GM12891 (cell line): ENCODE results near the gene IRF9.
A peak's percentile ranks its signal among the peaks of the same experiment; 100 is the strongest.

Experiments
- PAX5 ChIP-seq: IDR thresholded peaks from 2 replicates; pipeline ENCODE4 v1.6.1; 2011; ENCODE audit warnings: low read length, moderate library complexity, mild to moderate bottlenecking; ENCODE audit not compliant: insufficient read depth, severe bottlenecking
- POLR2A ChIP-seq: IDR thresholded peaks from 2 replicates; pipeline ENCODE4 v1.6.1; 2011; ENCODE audit warnings: low read depth, low read length, control low read depth
- POLR2AphosphoS5 ChIP-seq: IDR thresholded peaks from 2 replicates; pipeline ENCODE4 v1.6.1; 2011; ENCODE audit warnings: low read depth, low read length, control low read depth
- POU2F2 ChIP-seq: IDR thresholded peaks from 2 replicates; pipeline ENCODE4 v1.6.1; 2011; ENCODE audit warnings: low read depth, mild to moderate bottlenecking, control low read depth, low read length, moderate library complexity
- SPI1 ChIP-seq: IDR thresholded peaks from 2 replicates; pipeline ENCODE4 v1.6.1; 2011; ENCODE audit warnings: low read depth, low read length, control low read depth
- TAF1 ChIP-seq: IDR thresholded peaks from 2 replicates; pipeline ENCODE4 v1.6.1; 2011; ENCODE audit warnings: low read depth, low read length, control low read depth

DNA sequence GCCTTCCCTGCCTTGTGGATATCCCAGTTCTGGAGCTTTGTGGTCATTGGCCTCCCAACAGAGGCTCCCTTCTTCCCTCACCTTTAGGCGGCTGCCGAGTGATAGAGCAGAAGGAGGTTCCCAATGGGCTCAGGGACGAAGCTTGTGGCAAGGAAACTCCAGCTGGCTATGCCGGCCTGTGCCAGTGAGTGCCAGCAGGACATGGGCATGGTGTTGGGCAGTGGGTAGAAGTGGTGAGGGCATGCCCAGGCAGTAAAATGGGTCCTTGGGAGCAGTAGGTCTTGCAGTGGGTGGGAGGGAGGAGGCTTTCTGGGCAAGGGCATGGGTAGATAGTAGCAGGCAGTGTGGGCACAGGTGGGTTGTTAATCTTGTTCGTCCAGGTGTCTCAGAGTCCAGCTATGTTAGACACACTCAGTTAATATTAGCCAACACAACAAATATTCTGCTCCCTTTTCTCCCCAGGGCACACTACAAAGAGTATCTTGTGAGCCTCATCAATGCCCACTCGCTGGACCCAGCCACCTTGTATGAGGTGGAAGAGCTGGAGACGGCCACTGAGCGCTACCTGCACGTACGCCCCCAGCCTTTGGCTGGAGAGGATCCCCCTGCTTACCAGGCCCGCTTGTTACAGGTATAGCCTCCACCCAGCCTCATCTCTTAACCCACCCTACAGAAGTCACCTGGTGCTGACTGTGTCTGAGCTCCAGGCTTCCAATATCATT lies 1.1 kb upstream of the IRF9 start:
- 0 out of 2 replicates have a peak, but pooled peaks have one; percentile 29 for TF ChIP-seq POLR2A
- no peak; the same call in 1 of the 2 replicates for TF ChIP-seq POLR2AphosphoS5
- TF ChIP-seq POU2F2, result no peak
- TF ChIP-seq PAX5, result no peak
- TF ChIP-seq TAF1, result no peak
- TF ChIP-seq SPI1, result no peak
